Measurements from ENCODE around the gene SS18.

- TF ChIP-seq CTCF (conservative IDR thresholded peaks at IDR 0.05; ENCODE audit: low read depth, low read length): no peak
- no peak for TF ChIP-seq EZH2 (IDR thresholded peaks at IDR 0.05; ENCODE audit: borderline replicate concordance, low read depth, low read length, poor library complexity, severe bottlenecking)
These were observed 107.5 kb downstream of the SS18 start for GRCh38 chr18:25982961-25983360.

Data from A673 (cell line).